Epithelial cell of esophagus (primary cell): Measurements from ENCODE around the gene RUSF1.

Source experiments
- DNase-seq: peaks from one replicate; pipeline ENCODE4 v3.0.0; 2010; ENCODE audit warnings: low read depth
- H3K4me3 ChIP-seq: 2 replicates; pipeline ENCODE4 v1.5.1; 2011; ENCODE audit warnings: mild to moderate bottlenecking, low read length, control low read depth
- CTCF ChIP-seq: IDR thresholded peaks from 2 replicates; pipeline ENCODE4 v1.5.1; 2011; ENCODE audit warnings: low read depth, mild to moderate bottlenecking, low read length, control low read depth, inconsistent platforms; ENCODE audit not compliant: insufficient read depth; ENCODE audit errors: missing control alignments

Gene RUSF1

DNA sequence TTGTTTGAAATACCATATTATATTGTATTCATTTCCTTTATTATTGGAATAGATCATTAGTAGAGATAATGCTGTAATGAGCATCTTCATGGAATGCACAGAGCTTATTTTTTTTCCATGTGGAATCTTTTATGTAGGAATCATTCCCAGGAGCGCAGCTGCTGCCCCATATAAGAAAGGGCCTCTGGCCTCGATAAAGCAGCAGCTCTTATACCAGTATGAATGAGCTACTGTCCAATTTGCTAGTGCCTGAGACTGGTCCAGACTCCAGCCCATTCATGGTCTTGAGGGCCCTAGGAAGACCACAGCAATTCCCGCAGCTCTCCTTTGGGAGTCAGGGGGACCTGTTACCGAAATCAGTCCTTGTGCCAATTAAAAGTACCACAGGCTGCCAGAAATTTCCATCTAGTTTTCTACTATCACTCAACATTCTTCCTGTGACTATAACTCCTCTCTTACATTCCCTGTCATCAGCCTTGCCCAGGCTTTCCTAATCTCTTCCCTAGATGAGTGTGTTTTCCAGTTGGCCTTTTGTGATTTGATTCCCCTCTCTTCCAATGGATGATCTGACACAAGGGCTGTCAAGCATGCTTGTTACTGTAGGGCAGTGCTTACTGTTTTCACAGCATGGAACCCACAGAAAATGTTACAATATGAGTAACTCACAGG lies 67.5 kb downstream of the RUSF1 start:
- no peak for TF ChIP-seq CTCF
- no peak for DNase-seq
- no peak overlapping the region for H3K4me3 ChIP-seq

DNA sequence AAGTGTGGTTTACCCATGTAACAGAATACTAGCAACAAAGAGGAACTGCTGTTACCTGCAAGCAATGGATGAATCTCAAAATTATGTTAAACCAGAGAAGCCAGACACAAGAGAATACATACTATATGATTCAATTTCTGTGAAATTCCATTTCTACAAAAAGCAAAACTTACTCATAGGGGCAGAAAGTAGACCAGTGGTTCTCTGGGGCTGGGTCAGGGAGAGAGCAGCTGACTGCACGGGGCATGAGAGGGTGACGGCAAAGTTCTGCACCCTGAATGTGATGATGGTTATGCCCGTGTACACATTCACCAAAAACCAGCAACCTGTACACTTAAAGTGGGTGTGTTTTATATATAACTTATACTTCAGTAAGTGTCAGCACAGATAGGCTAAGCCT lies 68.7 kb downstream of the RUSF1 start:
- H3K4me3 ChIP-seq: no peak overlapping the region
- no peak for TF ChIP-seq CTCF
- no peak for DNase-seq
